GM18511 (cell line): ENCODE results near the gene GRID2.
A peak's percentile ranks its signal among the peaks of the same experiment; 100 is the strongest.
"Not testable (repeated sequence)": the region's sequence is repeated elsewhere in the genome, so short reads cannot be mapped to it uniquely, and the experiment has no call there.

Experiments
- ATAC-seq: cut with Tn5 transposase; IDR thresholded peaks from one replicate; pipeline ENCODE4 v1.9.1; 2021; ENCODE audit warnings: mild to moderate bottlenecking, moderate library complexity; ENCODE audit not compliant: unreplicated experiment

The GRID2 gene

DNA sequence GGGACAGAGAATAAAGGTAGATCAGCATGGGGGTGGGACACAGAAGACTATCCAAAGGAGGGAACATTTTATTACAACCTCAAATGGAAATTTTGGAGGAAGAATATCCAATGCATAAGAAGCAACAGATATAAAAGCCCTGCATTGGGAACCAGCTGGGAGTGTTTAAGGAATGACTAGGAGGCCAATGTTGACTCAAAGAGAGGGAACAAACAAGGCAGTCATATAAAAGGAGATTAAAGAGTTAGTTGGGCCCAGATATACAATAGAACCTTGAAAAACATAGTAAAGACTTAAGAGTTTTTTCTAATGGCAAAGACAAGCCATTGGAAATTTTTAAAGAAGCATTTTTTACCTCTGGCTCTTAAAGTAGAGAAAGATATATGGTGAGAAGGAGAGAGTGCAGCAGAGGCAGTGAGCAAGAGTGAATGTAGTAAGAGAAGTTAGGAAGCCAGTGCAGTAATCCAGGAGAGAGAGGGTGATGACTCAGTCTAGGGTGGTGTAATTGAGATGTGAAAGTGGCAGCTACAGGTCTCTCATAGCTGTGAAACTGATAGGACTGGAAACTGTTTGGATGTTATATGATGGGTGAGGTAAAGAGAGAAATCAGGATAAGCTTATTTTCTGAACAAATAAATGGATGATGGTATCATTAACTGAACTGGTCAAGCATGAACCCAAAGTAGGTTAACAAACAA is 1342.6 kb downstream of the GRID2 start:
- peak; percentile 88 for ATAC-seq

GRCh38 chr4:93648258-93648657 is 1344.5 kb downstream of the GRID2 start:
- ATAC-seq: no peak

DNA sequence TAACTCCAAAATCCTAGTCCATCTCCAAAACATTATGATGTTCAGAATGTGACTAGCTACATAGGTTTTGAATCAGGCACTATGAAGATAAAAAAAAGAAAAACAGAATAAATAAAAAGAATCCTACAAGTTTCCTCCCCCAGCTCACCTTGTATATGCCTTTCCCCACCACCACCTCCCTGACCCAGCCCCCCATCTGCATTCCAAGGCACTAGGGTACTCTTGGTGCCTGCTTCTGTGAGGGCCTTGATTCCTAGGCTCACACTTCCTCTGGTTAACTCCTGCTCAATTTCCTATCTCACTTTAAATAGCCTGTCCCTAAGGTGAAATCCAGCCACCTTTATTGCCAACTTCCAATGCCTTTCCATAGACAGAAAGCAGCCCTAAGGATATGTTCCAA is 1346.1 kb downstream of the GRID2 start:
- ATAC-seq: no peak

- ATAC-seq: no peak
These were observed 1350.4 kb downstream of the GRID2 start for GRCh38 chr4:93654211-93654610.

DNA sequence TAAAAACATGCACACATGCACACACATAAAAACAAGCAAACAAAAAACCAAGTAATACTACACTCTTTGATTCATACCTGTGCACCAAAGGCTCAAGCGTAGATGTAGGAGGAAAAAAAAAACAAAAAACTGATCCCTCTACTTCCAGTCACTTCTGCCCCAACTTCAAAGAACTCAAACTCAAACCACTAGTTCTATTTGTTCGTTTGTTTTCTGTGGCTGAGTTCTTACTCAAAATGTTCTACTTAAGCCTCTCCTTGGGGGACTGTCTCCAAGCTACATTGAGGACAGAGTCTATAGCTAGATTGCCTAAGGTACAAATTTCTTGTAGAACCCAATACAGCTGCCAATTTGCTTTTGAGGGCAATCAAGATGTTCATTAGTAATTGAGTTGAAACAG is 1353.8 kb downstream of the GRID2 start:
- ATAC-seq: peak; percentile 40

DNA sequence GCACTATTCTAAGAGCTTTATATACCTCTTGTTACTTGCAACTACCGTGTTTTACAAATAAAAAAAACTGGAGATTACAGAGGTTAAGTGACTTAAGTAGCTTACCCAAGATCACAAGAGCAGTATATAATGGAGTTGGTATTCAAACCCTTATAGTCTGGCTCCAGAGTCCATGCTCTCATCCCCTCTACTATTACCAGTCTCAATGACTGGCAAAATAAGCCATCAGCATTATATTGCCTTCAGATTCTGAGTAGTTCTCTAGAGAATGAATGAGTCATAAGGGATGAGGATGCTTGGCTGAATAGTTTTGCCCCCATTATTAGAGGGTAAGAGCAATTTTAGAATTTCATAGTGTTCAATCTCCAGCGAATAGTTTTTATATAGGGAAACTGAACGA is 1354.7 kb downstream of the GRID2 start:
- peak; percentile 55 for ATAC-seq

DNA sequence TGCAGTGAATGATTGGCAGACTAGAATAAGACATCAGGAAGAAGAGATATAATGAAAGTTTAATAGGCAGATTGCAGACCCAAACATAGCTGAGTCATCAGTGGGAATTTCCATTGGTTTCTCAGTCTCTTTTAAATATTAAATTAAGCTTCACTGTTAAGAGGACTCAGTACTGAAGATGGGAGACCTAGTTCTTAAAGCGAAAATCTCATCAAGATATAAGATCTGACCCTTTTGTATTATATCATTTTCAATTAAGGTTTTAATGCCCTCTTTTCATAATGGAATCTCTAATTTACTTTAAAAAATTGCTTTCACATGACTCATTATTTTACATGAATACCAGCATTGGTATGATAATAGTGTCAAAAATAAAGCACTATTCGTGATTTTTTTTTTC is 1355.9 kb downstream of the GRID2 start:
- no peak for ATAC-seq

DNA sequence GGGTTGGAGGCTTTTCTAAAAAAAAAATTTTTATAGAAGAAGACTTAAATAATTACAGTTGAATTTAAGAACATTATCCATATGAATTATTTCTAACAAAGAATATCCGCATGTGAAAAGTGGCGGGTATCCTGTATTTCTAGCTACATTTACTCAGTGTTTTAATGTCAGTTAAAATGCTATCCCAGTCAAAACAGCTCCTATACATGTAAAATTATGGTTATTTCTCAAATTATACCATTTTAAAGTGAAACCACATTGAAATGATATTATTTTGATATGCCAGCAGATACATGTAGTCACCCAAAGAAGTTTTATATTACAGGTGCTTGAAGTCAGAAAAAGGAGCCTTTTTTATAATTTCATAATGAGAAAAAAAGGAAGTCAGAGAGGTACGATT is 1356.3 kb downstream of the GRID2 start:
- ATAC-seq: no peak

- ATAC-seq: no peak
These were observed 1366.7 kb downstream of the GRID2 start for GRCh38 chr4:93670434-93670833.

GRCh38 chr4:93671093-93671492 is 1367.3 kb downstream of the GRID2 start:
- peak; percentile 53 for ATAC-seq

DNA sequence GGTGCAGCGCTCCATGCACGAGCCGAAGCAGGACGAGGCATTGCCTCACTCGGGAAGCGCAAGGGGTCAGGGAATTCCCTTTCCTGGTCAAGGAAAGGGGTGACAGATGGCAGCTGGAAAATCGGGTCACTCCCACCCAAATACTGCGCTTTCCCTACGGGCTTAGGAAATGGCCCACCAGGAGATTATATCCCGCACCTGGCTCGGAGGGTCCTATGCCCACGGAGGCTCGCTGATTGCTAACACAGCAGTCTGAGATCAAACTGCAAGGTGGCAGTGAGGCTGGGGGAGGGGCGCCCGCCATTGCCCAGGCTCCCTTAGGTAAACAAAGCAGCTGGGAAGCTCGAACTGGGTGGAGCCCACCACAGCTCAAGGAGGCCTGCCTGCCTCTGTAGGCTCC is 1373.2 kb downstream of the GRID2 start:
- not testable (repeated sequence) for ATAC-seq

- no peak for ATAC-seq
These were observed 1380.8 kb downstream of the GRID2 start for GRCh38 chr4:93684571-93684970.

GRCh38 chr4:93687304-93687703 is 1383.5 kb downstream of the GRID2 start:
- no peak for ATAC-seq

GRCh38 chr4:93688978-93689377 is 1385.2 kb downstream of the GRID2 start:
- ATAC-seq: no peak

DNA sequence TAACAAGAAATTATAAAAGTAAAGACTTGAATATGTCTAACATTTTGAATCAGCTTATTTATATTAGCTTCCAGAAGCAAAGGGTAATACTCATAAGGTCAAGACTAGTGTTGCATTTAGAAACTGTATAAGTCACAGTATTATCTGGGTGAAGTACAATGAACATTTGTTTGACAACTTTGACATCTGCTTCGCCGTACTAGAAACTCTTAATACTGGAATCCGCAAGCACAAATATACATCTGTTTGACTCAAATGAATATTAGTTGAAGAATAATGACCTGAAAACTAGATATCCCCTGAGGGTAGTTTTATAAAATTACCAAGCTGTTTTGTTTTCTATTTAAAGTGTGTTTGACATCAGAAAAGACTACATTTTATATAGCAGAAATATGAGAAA is 1389.4 kb downstream of the GRID2 start:
- ATAC-seq: no peak

DNA sequence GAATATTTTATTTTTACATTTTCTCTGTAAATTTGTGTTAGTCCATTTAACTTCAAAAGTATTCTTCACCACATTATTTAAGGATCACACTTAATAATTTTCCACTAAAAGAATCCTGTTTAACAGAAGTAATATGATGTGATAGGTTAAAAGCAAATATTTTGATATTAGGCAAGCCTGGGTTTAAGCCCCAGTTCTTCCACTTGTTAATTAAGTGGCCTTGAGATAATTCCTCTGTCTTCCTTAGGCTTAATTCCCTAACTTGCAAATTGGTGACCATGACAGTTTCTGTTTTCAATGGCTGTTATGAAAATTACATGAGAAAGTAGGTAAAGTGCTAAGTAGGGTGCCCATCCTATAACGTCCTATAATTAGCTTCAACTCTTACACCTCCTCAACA is 1394.9 kb downstream of the GRID2 start:
- no peak for ATAC-seq

DNA sequence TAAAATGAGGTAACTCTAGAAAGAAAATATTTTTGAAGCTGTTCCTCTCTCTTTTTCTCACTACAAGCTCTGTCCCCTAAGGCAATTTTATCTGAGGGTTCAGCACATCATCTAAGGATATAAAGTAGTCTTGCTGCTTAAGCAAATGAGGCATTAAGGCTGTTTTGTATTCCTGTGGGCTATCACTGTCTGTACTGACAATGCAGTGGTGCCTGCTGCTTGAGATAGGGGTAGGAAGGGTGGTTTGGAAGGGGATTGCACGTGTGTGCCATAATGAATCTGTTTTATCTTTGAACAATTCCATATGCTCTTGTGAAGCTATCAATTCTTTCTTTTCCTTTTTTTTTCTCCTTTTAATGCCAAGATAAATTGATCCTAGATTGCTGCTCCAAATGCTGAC is 1396.8 kb downstream of the GRID2 start:
- ATAC-seq: no peak

DNA sequence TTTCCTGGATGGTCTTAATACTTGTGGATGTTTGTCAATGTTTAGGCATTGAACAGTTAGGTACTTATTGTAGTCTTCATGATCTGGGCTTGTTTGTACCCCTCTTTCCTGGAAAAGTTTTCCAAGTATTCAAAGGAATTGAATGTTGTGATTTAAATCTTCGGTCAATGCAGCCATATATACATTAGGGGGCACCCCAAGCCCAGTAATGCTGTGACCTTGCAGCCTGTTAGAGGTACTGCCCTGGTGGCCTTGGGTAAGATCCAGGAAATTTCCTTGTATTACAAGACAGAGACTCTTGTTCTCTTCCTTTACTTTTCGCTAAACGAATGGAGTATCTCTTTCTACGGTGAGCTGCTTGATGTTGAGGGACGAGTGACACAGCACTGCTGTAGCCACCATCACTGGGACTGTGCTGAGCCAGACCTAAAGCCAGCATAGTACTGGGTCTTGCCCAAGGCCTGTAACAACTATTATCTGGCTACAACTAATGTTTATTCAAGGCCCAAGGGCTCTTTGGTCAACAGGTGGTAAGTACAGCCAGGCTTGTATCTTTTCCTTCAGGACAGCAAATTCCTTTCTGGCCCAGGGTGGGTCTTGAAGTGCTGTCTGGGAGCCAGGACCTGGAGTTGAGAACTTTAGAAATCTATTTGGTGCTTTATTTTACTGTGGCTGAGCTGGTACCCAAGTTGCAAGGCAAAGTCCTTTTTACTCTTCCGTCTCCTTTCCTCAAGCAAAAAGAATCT is 1406.5 kb downstream of the GRID2 start:
- ATAC-seq: peak; percentile 87

- ATAC-seq: no peak
These were observed 1407.2 kb downstream of the GRID2 start for GRCh38 chr4:93710847-93711430.

GRCh38 chr4:93718233-93718632 is 1414.5 kb downstream of the GRID2 start:
- ATAC-seq: no peak

DNA sequence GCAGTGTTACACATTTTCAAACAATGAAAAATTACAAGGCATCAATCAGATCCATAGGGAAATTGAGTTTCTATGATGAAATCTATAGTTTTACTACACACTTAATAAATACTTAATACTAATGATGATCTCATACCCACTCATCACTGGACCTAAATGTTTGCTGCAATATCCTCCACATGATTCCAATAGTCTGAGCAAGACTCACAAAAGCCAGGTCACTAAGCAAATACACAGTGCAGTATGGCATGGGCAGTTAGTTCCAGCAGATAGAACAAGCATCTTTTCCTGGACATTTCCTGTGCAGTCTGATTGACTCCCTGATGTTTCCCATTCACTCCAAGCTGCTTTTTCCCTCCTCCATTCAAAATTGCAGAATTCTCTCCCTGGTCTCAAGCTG is 1415.8 kb downstream of the GRID2 start:
- no peak for ATAC-seq

DNA sequence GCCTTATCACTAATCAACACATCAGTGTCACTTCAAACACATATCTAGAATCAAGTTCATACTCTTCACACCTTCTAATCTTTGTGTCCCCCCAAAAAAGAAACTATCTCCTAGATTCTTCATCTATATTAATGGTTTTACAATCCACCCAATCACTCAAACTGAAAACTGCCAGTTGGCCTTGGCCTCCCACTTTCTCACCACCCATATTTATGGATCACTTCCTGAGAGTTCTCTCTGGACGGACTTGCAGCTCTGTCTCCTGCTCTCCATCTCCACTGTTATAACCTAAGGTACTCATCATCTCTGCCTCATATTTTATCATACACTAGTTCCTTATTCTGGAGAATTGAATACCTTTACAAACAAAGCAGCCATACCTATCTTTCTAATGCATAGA is 1418.7 kb downstream of the GRID2 start:
- ATAC-seq: no peak
